K562 (cell line): Measurements from ENCODE around the gene COL16A1. TPM values are rescaled to one million over a fixed set of nuclear protein-coding genes. Genes with fewer than 3 reads are reported as not detected.
A peak's percentile ranks its signal among the peaks of the same experiment; 100 is the strongest.

ENCODE experiments used
- ATAC-seq: fragments of 200-7000 bp; cut with Tn5 transposase; 3 replicates; pipeline ENCODE4 v1.9.1; 2020; ENCODE audit warnings: moderate library complexity
- BruUV-seq: library from RNA; stranded (reverse); fragments of 400-500 nt; replicated peaks from 2 replicates; lab custom pipeline; 2021; lab: Mats Ljungman, UMichigan
- CTCF ChIA-PET: fragments of 300-600 bp; formaldehyde crosslinking; extraction: SDS; loops from one replicate; lab custom pipeline; 2021; ENCODE audit warnings: low intra/inter-chr PET ratio; lab: Yijun Ruan, JAX
- POLR2A ChIA-PET: fragments of 300-600, 350-650 bp; sonication (Branson Sonifier 250); formaldehyde crosslinking; extraction: SDS; loops from one replicate; lab custom pipeline; 2021; ENCODE audit warnings: antibody characterized with exemption, inconsistent platforms; lab: Yijun Ruan, JAX
- DNase-seq, 4 experiments: peaks; one replicate each; pipeline versions ENCODE4 v3.0.0 to v3.0.0-alpha.2; 2011 to 2018; ENCODE audit warnings: low spot score in 3 of 4, mixed read lengths in 3 of 4; ENCODE audit errors: extremely low read depth in 1 of 4
- FAIRE-seq: peaks from 2 replicates; lab custom pipeline; 2011; peaks lifted over from hg19 to GRCh38; lab: Jason Lieb, UNC
- H2AFZ ChIP-seq: 2 replicates; pipeline ENCODE4 v1.6.0; 2011; ENCODE audit warnings: low read depth, low read length, control low read depth, inconsistent platforms
- H3K27ac ChIP-seq: fragments of 200-600 bp; 3 replicates; pipeline ENCODE4 v1.8.0; 2011; ENCODE audit warnings: low read depth, mild to moderate bottlenecking, control low read depth, inconsistent platforms, low read length, moderate library complexity, mixed read lengths; ENCODE audit errors: extremely low read depth
- H3K27me3 ChIP-seq, 2 experiments: fragments of 300-600 bp in 1 of 2; 2 replicates in 1 of 2; 3 replicates in 1 of 2; pipeline versions ENCODE4 v1.6.0 to v1.8.0; 2011; ENCODE audit warnings: inconsistent platforms in 2 of 2, low read length in 2 of 2, mild to moderate bottlenecking in 1 of 2, mixed read lengths in 1 of 2, moderate library complexity in 1 of 2; ENCODE audit not compliant: control insufficient read depth in 2 of 2, insufficient read depth in 2 of 2
- H3K36me3 ChIP-seq: fragments of 300-600 bp; 3 replicates; pipeline ENCODE4 v1.8.0; 2011; ENCODE audit warnings: mild to moderate bottlenecking, low read length, inconsistent platforms; ENCODE audit not compliant: control insufficient read depth, insufficient read depth
- H3K4me1 ChIP-seq, 2 experiments: fragments of 200-600 bp in 1 of 2; replicated peaks in 1 of 2; 2 replicates in 1 of 2; 3 replicates in 1 of 2; pipeline versions ENCODE4 v1.5.1 to v1.8.0; 2011; ENCODE audit warnings: inconsistent platforms in 2 of 2, low read length in 2 of 2, mild to moderate bottlenecking in 1 of 2, mixed read lengths in 1 of 2, moderate library complexity in 1 of 2; ENCODE audit not compliant: control insufficient read depth in 2 of 2, insufficient read depth in 2 of 2
- H3K4me2 ChIP-seq: 2 replicates; pipeline ENCODE4 v1.6.1; 2011; ENCODE audit warnings: low read length, control low read depth, inconsistent platforms, mixed read lengths; ENCODE audit not compliant: insufficient read depth
- H3K4me3 ChIP-seq: fragments of 200-600 bp; sonication (generic), shearing (Covaris generic); 2 replicates; pipeline ENCODE4 v1.5.1; 2016; ENCODE audit warnings: control low read depth, inconsistent platforms
- H3K79me2 ChIP-seq: fragments of 200-600 bp; 3 replicates; pipeline ENCODE4 v1.8.0; 2011; ENCODE audit warnings: low read length, inconsistent platforms; ENCODE audit not compliant: control insufficient read depth, insufficient read depth
- H3K9ac ChIP-seq, 2 experiments: 2 replicates each; pipeline versions ENCODE4 v1.6.0 to v1.6.1; 2011; ENCODE audit warnings: low read depth in 2 of 2, low read length in 2 of 2, control low read depth in 1 of 2, inconsistent platforms in 1 of 2, mild to moderate bottlenecking in 1 of 2, mixed read lengths in 1 of 2; ENCODE audit not compliant: insufficient read depth in 1 of 2
- H3K9me1 ChIP-seq: one replicate; pipeline ENCODE4 v1.6.0; 2011; ENCODE audit warnings: inconsistent platforms, mild to moderate bottlenecking, low read length, moderate library complexity; ENCODE audit not compliant: control insufficient read depth, insufficient read depth
- H3K9me3 ChIP-seq: replicated peaks from 2 replicates; pipeline ENCODE4 v1.5.1; 2011; ENCODE audit warnings: low read depth, low read length, inconsistent platforms; ENCODE audit not compliant: control insufficient read depth, insufficient read depth
- H4K20me1 ChIP-seq: replicated peaks from 2 replicates; pipeline ENCODE4 v1.6.1; 2011; ENCODE audit warnings: low read length, inconsistent platforms, mixed read lengths; ENCODE audit not compliant: control insufficient read depth, insufficient read depth
- ATF3 ChIP-seq, 2 experiments: fragments of 450-650 bp in 1 of 2; sonication (generic) in 1 of 2; formaldehyde crosslinking in 1 of 2; IDR thresholded peaks in 1 of 2; conservative IDR thresholded peaks in 1 of 2; 2 replicates each; pipeline versions ENCODE4 v1.6.1 to v1.8.1; 2016 to 2023; ENCODE audit warnings: mild to moderate bottlenecking in 2 of 2, moderate library complexity in 2 of 2, inconsistent platforms in 1 of 2, missing genetic modification reagents in 1 of 2
- CEBPG ChIP-seq, 3 experiments: fragments of 200-800 bp in 1 of 3; sonication (Bioruptor generic) in 1 of 3; sonication (generic) in 1 of 3; formaldehyde crosslinking in 1 of 3; IDR thresholded peaks in 2 of 3; conservative IDR thresholded peaks in 1 of 3; 2 replicates each; pipeline versions ENCODE4 v1.6.1 to v1.8.0; 2016 to 2022; ENCODE audit warnings: missing compliant biosample characterization in 2 of 3, missing genetic modification characterization in 2 of 3, mild to moderate bottlenecking in 1 of 3, missing genetic modification reagents in 1 of 3
- E2F5 ChIP-seq: sonication (generic); formaldehyde crosslinking; IDR thresholded peaks from 2 replicates; pipeline ENCODE4 v1.8.0; 2022; ENCODE audit warnings: mild to moderate bottlenecking, missing genetic modification reagents
- EGR1 ChIP-seq: fragments of 450-650 bp; conservative IDR thresholded peaks from 2 replicates; pipeline ENCODE4 v1.6.1; 2017; ENCODE audit warnings: mild to moderate bottlenecking
- SIN3B ChIP-seq: fragments of 450-650 bp; IDR thresholded peaks from 2 replicates; pipeline ENCODE4 v1.6.1; 2017; ENCODE audit warnings: low read depth, mild to moderate bottlenecking, moderate library complexity
- ZKSCAN1 ChIP-seq: fragments of 150-350 bp; IDR thresholded peaks from 2 replicates; pipeline ENCODE4 v1.6.1; 2016; ENCODE audit warnings: low read depth, low read length
- WGBS: fragments of 100-300 bp; shearing (Covaris generic); methylation state at CpG from one replicate; pipeline ENCODE4 v1.1.6; 2016; ENCODE audit warnings: low coverage, mixed read lengths; ENCODE audit not compliant: insufficient coverage; ENCODE audit errors: missing lambda C conversion rate; 5-methylcytosine and 5-hydroxymethylcytosine counted together
- in situ Hi-C: fragments of 300-500 bp; cut with MboI; formaldehyde crosslinking; loops from 4 replicates; pipeline ENCODE4 v1.15.0; 2018; ENCODE audit warnings: inconsistent platforms, mixed read lengths
- intact Hi-C: fragments of 100-400 bp; cut with micrococcal nuclease; formaldehyde crosslinking; loops from 2 replicates; pipeline ENCODE4 v1.14.2; 2022
- polyA plus RNA-seq, 8 experiments: library from polyadenylated mRNA; depleted of rRNA in 4 of 8; stranded (reverse) in 5 of 8; unstranded in 3 of 8; fragments of >200 nt; fragmentation: Nextera tagmentation in 2 of 8; fragmentation: Illumina TruSeq in 1 of 8; extraction: Ambion mirVana in 2 of 8; extraction: Trizol in 1 of 8; gene quantifications; 2 replicates each; pipeline versions ENCODE4 v1.2.1 to v1.2.3, GENCODE V29; 2011 to 2014; ENCODE audit warnings: inconsistent platforms in 1 of 8, missing spikeins in 1 of 8
- total RNA-seq, 7 experiments: library from RNA; depleted of rRNA in 6 of 7; stranded (reverse); fragments of >200 nt in 6 of 7; fragmentation: Illumina TruSeq in 2 of 7; extraction: Trizol in 2 of 7; gene quantifications; 2 replicates each; pipeline versions ENCODE4 v1.2.1 to v1.2.3, GENCODE V29; 2011 to 2021; ENCODE audit warnings: low replicate concordance in 1 of 7

Gene COL16A1
- total and polyA plus RNA-seq, 9 of the 15 experiments (the other 6 are each of a cell fraction or from before 2014, with no cell fraction given), result 0.11 to 0.60 (median 0.11) TPM; not detected in 6

DNA sequence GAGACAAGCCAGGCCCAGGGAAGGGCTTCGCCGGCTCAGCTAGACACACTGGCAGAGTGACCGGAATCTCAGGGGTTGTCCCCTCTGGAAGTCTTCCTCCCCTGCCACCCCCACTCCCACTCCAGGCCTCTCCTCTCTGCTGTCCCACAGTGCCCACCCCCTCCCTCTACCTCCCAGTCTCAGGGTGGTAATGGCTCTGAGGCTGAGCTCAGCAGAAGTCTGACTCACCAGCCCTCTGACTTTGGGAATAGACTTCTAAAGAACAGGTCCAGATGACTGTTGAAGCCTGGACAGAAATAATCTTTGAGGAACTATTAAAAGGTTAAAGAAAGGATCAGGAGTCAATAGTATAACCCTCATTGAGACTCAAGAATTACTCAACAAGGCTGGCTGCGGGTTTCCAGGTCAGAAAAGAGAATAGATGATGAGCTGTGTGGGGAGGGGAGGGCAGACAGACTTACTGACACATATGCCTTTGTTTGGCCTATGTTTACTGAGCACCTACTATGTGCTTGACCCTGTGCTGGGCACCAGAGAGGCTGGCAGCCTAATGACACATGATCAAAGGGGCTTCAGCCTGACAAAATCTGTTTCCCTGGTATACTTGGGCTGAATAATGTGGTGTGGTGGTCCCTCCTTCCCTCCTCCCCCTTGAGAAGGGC is 78.1 kb downstream of the COL16A1 start:
- CTCF ChIA-PET, result no interaction called here
- no peak for DNase-seq

More for the DNA sequence above, 78.1 kb downstream of the COL16A1 start:
- Histone ChIP-seq H3K79me2 (no peaks in the 10 kb centered on the region), H3K4me1 (peaks cover 0 to 18% of the 10 kb centered on the region in 2 experiments; a peak in 3 of 5 replicates), H3K9ac (no peak overlapping the region), H3K4me3 (no peak overlapping the region), H3K9me1 (no peaks in the 10 kb centered on the region), H3K4me2 (no peak overlapping the region), H2AFZ (no peak overlapping the region), H4K20me1 (peaks cover 6% of the 10 kb centered on the region; the same call in 1 of the 2 replicates), H3K36me3 (peaks cover 27% of the 10 kb centered on the region; the same call in 2 of the 3 replicates), H3K27me3 (0 out of 5 replicates have a peak, but pooled peaks cover 0 to 3% of the 10 kb centered on the region in 2 experiments), H3K27ac (no peak overlapping the region), H3K9me3 (no peaks in the 10 kb centered on the region)
- intact Hi-C loops, result no loop called here
- 71% methylated on average over 4 of the region's 4 CpGs for WGBS
- BruUV-seq, result no TSS peak
- in situ Hi-C loops, result no loop called here
- TF ChIP-seq CEBPG (CRISPR knock-in tag; IDR thresholded peaks at IDR 0.05), result no peak
- no peak for TF ChIP-seq CEBPG (tag; conservative IDR thresholded peaks at IDR 0.05 in 1 of 2, IDR thresholded peaks at IDR 0.05 in 1 of 2)
- no peak for TF ChIP-seq SIN3B
- TF ChIP-seq ZKSCAN1, result peak; percentile 83
- TF ChIP-seq EGR1, result peak; percentile 39; the same call in 1 of the 2 replicates
- no peak for TF ChIP-seq E2F5 (CRISPR knock-in tag)
- 0 out of 2 replicates have a peak, but pooled peaks have one; percentile 7 for TF ChIP-seq ATF3 (IDR thresholded peaks at IDR 0.05)
- no peak for TF ChIP-seq ATF3 (CRISPR knock-in tag; conservative IDR thresholded peaks at IDR 0.05)
- POLR2A ChIA-PET, result interaction anchor here (0.6 to 6.4 kb wide), 3 partner anchors 13 to 51 kb away, joined by 3 to 47 read pairs (median 4); partner anchors contain the start of gene PEF1
- ATAC-seq (no peak), FAIRE-seq (no peak)
